Osteocyte (in vitro differentiated cells): ENCODE results near the gene ING4. TPM values are rescaled to one million over a fixed set of nuclear protein-coding genes. Genes with fewer than 3 reads are reported as not detected.
A peak's percentile ranks its signal among the peaks of the same experiment; 100 is the strongest.

Experiments used
- DNase-seq: peaks from one replicate; pipeline ENCODE4 v3.0.0; 2021; ENCODE audit warnings: mixed read lengths; ENCODE audit not compliant: unreplicated experiment; ENCODE audit errors: extremely low spot score
- H3K27ac Mint-ChIP-seq: one replicate; pipeline ENCODE4 v1.8.0; 2021; ENCODE audit warnings: mild to moderate bottlenecking, mixed read lengths; ENCODE audit not compliant: unreplicated experiment
- H3K27me3 Mint-ChIP-seq: one replicate; pipeline ENCODE4 v1.8.0; 2021; ENCODE audit warnings: mixed read lengths; ENCODE audit not compliant: unreplicated experiment
- H3K36me3 Mint-ChIP-seq: one replicate; pipeline ENCODE4 v1.8.0; 2021; ENCODE audit warnings: mixed read lengths; ENCODE audit not compliant: unreplicated experiment
- H3K4me1 Mint-ChIP-seq: one replicate; pipeline ENCODE4 v1.8.0; 2021; ENCODE audit warnings: mixed read lengths; ENCODE audit not compliant: unreplicated experiment
- H3K4me3 Mint-ChIP-seq: one replicate; pipeline ENCODE4 v1.8.0; 2021; ENCODE audit warnings: mild to moderate bottlenecking, moderate library complexity, mixed read lengths; ENCODE audit not compliant: unreplicated experiment
- H3K9me3 Mint-ChIP-seq: one replicate; pipeline ENCODE4 v1.8.0; 2021; ENCODE audit warnings: mixed read lengths; ENCODE audit not compliant: unreplicated experiment
- CTCF ChIP-seq: fragments of 200-600 bp; sonication (generic); IDR thresholded peaks from 2 replicates; pipeline ENCODE4 v1.5.0; 2021; ENCODE audit warnings: antibody characterized with exemption, mild to moderate bottlenecking, moderate library complexity
- total RNA-seq: library from RNA; stranded (reverse); gene quantifications from 2 replicates; pipeline ENCODE4 v1.2.1, GENCODE V29; 2021

The ING4 gene
- total RNA-seq, 1 donor from 2014 or later: 56.7 TPM

- DNase-seq: peak; percentile 86
- H3K4me1 Mint-ChIP-seq: peaks cover 36% of the 10 kb centered on the region
- peak overlapping the region; percentile 94 for H3K27ac Mint-ChIP-seq
- no peak for TF ChIP-seq CTCF
- H3K36me3 Mint-ChIP-seq: no peaks in the 10 kb centered on the region
- H3K4me3 Mint-ChIP-seq: peak overlapping the region; percentile 35
- no peaks in the 10 kb centered on the region for H3K9me3 Mint-ChIP-seq
- H3K27me3 Mint-ChIP-seq: no peaks in the 10 kb centered on the region
Measured at GRCh38 chr12:6613015-6613775, 49.7 kb downstream of the ING4 start.

GRCh38 chr12:6612652-6613014, 50.3 kb downstream of the ING4 start:
- Mint-ChIP-seq H3K27me3 (no peaks in the 10 kb centered on the region), H3K4me1 (peaks cover 36% of the 10 kb centered on the region), H3K9me3 (no peaks in the 10 kb centered on the region), H3K4me3 (no peak overlapping the region), H3K36me3 (no peaks in the 10 kb centered on the region), H3K27ac (peak overlapping the region; percentile 94)
- no peak for TF ChIP-seq CTCF
- no peak for DNase-seq

GRCh38 chr12:6612247-6612646, 50.7 kb downstream of the ING4 start:
- no peaks in the 10 kb centered on the region for H3K27me3 Mint-ChIP-seq
- DNase-seq: no peak
- H3K9me3 Mint-ChIP-seq: no peaks in the 10 kb centered on the region
- no peak for TF ChIP-seq CTCF
- no peak overlapping the region for H3K4me3 Mint-ChIP-seq
- no peaks in the 10 kb centered on the region for H3K36me3 Mint-ChIP-seq
- H3K4me1 Mint-ChIP-seq: peaks cover 36% of the 10 kb centered on the region
- H3K27ac Mint-ChIP-seq: peak overlapping the region; percentile 94

DNA sequence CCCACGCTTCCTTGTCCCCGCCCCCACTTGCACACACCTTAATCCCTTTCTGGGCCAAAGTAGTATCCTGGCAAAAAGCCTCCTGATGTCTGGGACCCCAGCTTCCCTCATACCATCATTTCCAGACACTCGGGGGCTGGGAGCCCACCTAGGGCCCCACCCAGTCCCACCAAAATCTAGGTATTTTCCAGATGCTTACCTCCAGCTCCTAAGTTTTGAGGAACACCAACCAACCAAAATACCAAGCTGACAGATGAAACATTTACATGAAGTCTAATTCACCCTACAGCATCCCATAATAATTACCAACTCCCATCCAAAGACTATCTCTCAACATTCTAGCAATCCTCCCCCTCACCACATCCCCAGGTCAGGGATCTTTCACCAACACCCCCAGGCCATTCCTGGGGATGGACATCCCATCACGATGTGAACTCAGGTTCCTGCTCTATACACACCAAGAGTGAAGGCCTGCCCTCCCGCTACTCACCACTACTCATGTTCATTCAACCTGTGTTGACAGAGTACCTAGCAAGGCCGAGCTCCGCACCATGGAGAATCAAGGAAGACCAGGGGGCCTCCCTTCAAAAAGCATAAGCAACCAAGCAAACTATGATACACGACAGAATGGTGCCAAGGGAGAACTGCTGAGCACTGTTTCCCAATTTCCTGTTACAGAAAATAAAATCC, 54.2 kb downstream of the ING4 start:
- Mint-ChIP-seq H3K27ac (no peak overlapping the region), H3K36me3 (peaks cover 9% of the 10 kb centered on the region), H3K4me1 (peaks cover 48% of the 10 kb centered on the region), H3K9me3 (no peaks in the 10 kb centered on the region), H3K4me3 (no peak overlapping the region), H3K27me3 (no peaks in the 10 kb centered on the region)
- DNase-seq: no peak
- no peak for TF ChIP-seq CTCF
